Endothelial cell of umbilical vein (primary cell): ENCODE results near the gene TBX2. TPM values are rescaled to one million over a fixed set of nuclear protein-coding genes. Genes with fewer than 3 reads are reported as not detected.

ENCODE experiments used
- BruUV-seq: library from RNA; stranded (reverse); fragments of 400-500 nt; replicated peaks from 2 replicates; lab custom pipeline; 2021; lab: Mats Ljungman, UMichigan
- CTCF ChIA-PET: fragments of 300-600, 350-600 bp; sonication (Branson Sonifier 250); formaldehyde crosslinking; loops from one replicate; lab custom pipeline; 2021; ENCODE audit warnings: antibody characterized with exemption, inconsistent platforms; lab: Charles Lee
- POLR2A ChIA-PET: fragments of 300-600, 350-600 bp; sonication (Branson Sonifier 250); formaldehyde crosslinking; loops from one replicate; lab custom pipeline; 2021; ENCODE audit warnings: antibody characterized with exemption, inconsistent platforms; lab: Charles Lee
- DNase-seq: peaks from one replicate; pipeline ENCODE4 v3.0.0-alpha.2; 2011; ENCODE audit warnings: low read depth, low spot score
- FAIRE-seq: peaks from 2 replicates; lab custom pipeline; 2011; peaks lifted over from hg19 to GRCh38; lab: Jason Lieb, UNC
- H2AFZ ChIP-seq: 2 replicates; pipeline ENCODE4 v1.6.0; 2012; ENCODE audit warnings: low read depth, low read length, control low read depth, inconsistent platforms
- H3K27ac ChIP-seq: 2 replicates; pipeline ENCODE4 v1.5.1; 2011; ENCODE audit warnings: low read depth, mild to moderate bottlenecking, control low read depth, low read length, moderate library complexity; ENCODE audit not compliant: insufficient read depth
- H3K27me3 ChIP-seq, 2 experiments: 2 replicates each; pipeline versions ENCODE4 v1.6.0 to v1.6.1; 2011; ENCODE audit warnings: low read length in 2 of 2, mixed read lengths in 1 of 2; ENCODE audit not compliant: control insufficient read depth in 2 of 2, insufficient read depth in 2 of 2
- H3K36me3 ChIP-seq, 2 experiments: 2 replicates in 1 of 2; 3 replicates in 1 of 2; pipeline ENCODE4 v1.5.1; 2011; ENCODE audit warnings: low read length in 2 of 2, mild to moderate bottlenecking in 1 of 2, moderate library complexity in 1 of 2; ENCODE audit not compliant: control insufficient read depth in 2 of 2, insufficient read depth in 2 of 2; ENCODE audit errors: extremely low read depth in 1 of 2
- H3K4me1 ChIP-seq: 3 replicates; pipeline ENCODE4 v1.5.1; 2011; ENCODE audit warnings: mild to moderate bottlenecking, low read length; ENCODE audit not compliant: control insufficient read depth, insufficient read depth; ENCODE audit errors: extremely low read depth
- H3K4me2 ChIP-seq: 2 replicates; pipeline ENCODE4 v1.6.1; 2011; ENCODE audit warnings: low read length, control low read depth, mixed read lengths; ENCODE audit not compliant: insufficient read depth
- H3K4me3 ChIP-seq, 3 experiments: fragments of 200-600 bp in 1 of 3; sonication (generic), shearing (Covaris generic) in 1 of 3; replicated peaks in 1 of 3; 2 replicates each; pipeline ENCODE4 v1.5.1; 2011 to 2016; ENCODE audit warnings: control low read depth in 3 of 3, low read length in 3 of 3, mild to moderate bottlenecking in 2 of 3, inconsistent platforms in 1 of 3, low read depth in 1 of 3, moderate library complexity in 1 of 3; ENCODE audit not compliant: insufficient read depth in 1 of 3
- H3K79me2 ChIP-seq: 2 replicates; pipeline ENCODE4 v1.6.0; 2012; ENCODE audit warnings: low read length, inconsistent platforms; ENCODE audit not compliant: control insufficient read depth, insufficient read depth
- H3K9ac ChIP-seq: replicated peaks from 2 replicates; pipeline ENCODE3; 2011; ENCODE audit warnings: low read length, control low read depth; ENCODE audit not compliant: insufficient read depth; ENCODE audit errors: extremely low read depth
- H3K9me1 ChIP-seq: replicated peaks from 3 replicates; pipeline ENCODE4 v1.6.0; 2011; ENCODE audit warnings: mild to moderate bottlenecking, low read length; ENCODE audit not compliant: control insufficient read depth, insufficient read depth; ENCODE audit errors: extremely low read depth
- H3K9me3 ChIP-seq: replicated peaks from 2 replicates; pipeline ENCODE4 v1.5.1; 2012; ENCODE audit warnings: low read length, inconsistent platforms; ENCODE audit not compliant: control insufficient read depth, insufficient read depth
- H4K20me1 ChIP-seq: replicated peaks from 2 replicates; pipeline ENCODE3; 2011; ENCODE audit warnings: mild to moderate bottlenecking, low read length; ENCODE audit not compliant: control insufficient read depth, insufficient read depth; ENCODE audit errors: extremely low read depth
- CTCF ChIP-seq, 2 donors: IDR thresholded peaks; 1 replicate in 1 of 2; 2 replicates in 1 of 2; pipeline ENCODE4 v1.5.1; 2011; ENCODE audit warnings: low read length in 2 of 2, mild to moderate bottlenecking in 2 of 2, moderate library complexity in 2 of 2, control low read depth in 1 of 2, inconsistent platforms in 1 of 2, low read depth in 1 of 2; ENCODE audit not compliant: insufficient read depth in 1 of 2; ENCODE audit errors: extremely low read depth in 1 of 2
- EZH2 ChIP-seq: IDR thresholded peaks from 2 replicates; pipeline ENCODE4 v1.6.1; 2012; ENCODE audit warnings: borderline replicate concordance, low read depth, mild to moderate bottlenecking, moderate library complexity, low read length, inconsistent platforms; ENCODE audit not compliant: severe bottlenecking
- FOS ChIP-seq: IDR thresholded peaks from 2 replicates; pipeline ENCODE4 v1.6.1; 2011; ENCODE audit warnings: mild to moderate bottlenecking, low read length, moderate library complexity, borderline replicate concordance; ENCODE audit not compliant: insufficient read depth
- GATA2 ChIP-seq: IDR thresholded peaks from 2 replicates; pipeline ENCODE4 v1.7.0; 2011; ENCODE audit warnings: low read depth, mild to moderate bottlenecking, moderate library complexity, mixed read lengths, low read length; ENCODE audit not compliant: insufficient read length, insufficient read depth
- JUN ChIP-seq: IDR thresholded peaks from 2 replicates; pipeline ENCODE4 v1.6.1; 2011; ENCODE audit warnings: borderline replicate concordance, low read depth; ENCODE audit not compliant: insufficient read length, insufficient read depth
- MAX ChIP-seq: IDR thresholded peaks from 2 replicates; pipeline ENCODE4 v1.6.1; 2011; ENCODE audit not compliant: insufficient read depth, insufficient read length
- MYC ChIP-seq: IDR thresholded peaks from one replicate; pipeline ENCODE4 v1.6.1; 2011; ENCODE audit warnings: mild to moderate bottlenecking, low read depth, low read length
- POLR2A ChIP-seq: IDR thresholded peaks from 2 replicates; pipeline ENCODE4 v1.6.1; 2012; ENCODE audit warnings: low read depth, mild to moderate bottlenecking, control low read depth, low read length
- POLR2AphosphoS5 ChIP-seq: IDR thresholded peaks from 2 replicates; pipeline ENCODE4 v1.6.1; 2012; ENCODE audit warnings: low read depth, mild to moderate bottlenecking, control low read depth, low read length, moderate library complexity; ENCODE audit not compliant: insufficient read depth
- dilution Hi-C: fragments of 300-500 bp; cut with MboI; formaldehyde crosslinking; loops from one replicate; pipeline ENCODE4 v1.15.0; 2019; ENCODE audit warnings: low sequenced_read_pairs; ENCODE audit not compliant: extremely low pct_ligation_motif_present
- intact Hi-C: fragments of 100-400 bp; cut with micrococcal nuclease; formaldehyde crosslinking; loops from one replicate; pipeline ENCODE4 v1.10.0; 2022
- polyA plus RNA-seq, 4 experiments: library from polyadenylated mRNA; depleted of rRNA in 3 of 4; stranded (reverse) in 3 of 4; unstranded in 1 of 4; fragments of >200 nt; gene quantifications; 2 replicates each; pipeline versions ENCODE4 v1.2.1 to v1.2.3, GENCODE V29; 2011 to 2012; ENCODE audit warnings: missing spikeins in 1 of 4
- total RNA-seq: library from RNA; stranded (reverse); gene quantifications from 2 replicates; pipeline ENCODE4 v1.2.3, GENCODE V29; 2021

TBX2 gene
- total and polyA plus RNA-seq, 2 donors (not counting 3 experiments of a cell fraction or from before 2014, with no cell fraction given) = not detected

- no peaks in the 10 kb centered on the region for H4K20me1 ChIP-seq
- CTCF ChIA-PET = no interaction called here
- POLR2A ChIA-PET = no interaction called here
These were observed 27.2 kb upstream of the TBX2 start for GRCh38 chr17:61372436-61372835.

More at GRCh38 chr17:61372436-61372835, 27.2 kb upstream of the TBX2 start:
- Histone ChIP-seq H3K79me2 (no peaks in the 10 kb centered on the region), H3K4me1 (no peaks in the 10 kb centered on the region), H3K9ac (no peak overlapping the region), H3K27ac (no peak overlapping the region), H3K9me3 (no peaks in the 10 kb centered on the region), H3K4me2 (no peak overlapping the region), H3K4me3 (no peak overlapping the region), H3K9me1 (no peaks in the 10 kb centered on the region), H2AFZ (no peak overlapping the region), H3K36me3 (no peaks in the 10 kb centered on the region), H3K27me3 (no peaks in the 10 kb centered on the region)
- no peak for FAIRE-seq
- TF ChIP-seq MYC (no peak), POLR2AphosphoS5 (no peak), CTCF (IDR thresholded peaks at IDR 0.05; ENCODE audit: extremely low read depth in 1 of 2, insufficient read depth in 1 of 2, low read depth in 1 of 2, low read length in 2 of 2) (no peak), EZH2 (no peak), FOS (no peak), POLR2A (no peak), MAX (no peak), GATA2 (no peak), JUN (no peak)
- dilution Hi-C loops (no loop called here), intact Hi-C loops (no loop called here)
- DNase-seq = no peak
- no TSS peak for BruUV-seq
